NCI-H524 (cell line): ENCODE data around the gene CCDC178.
"Not testable (repeated sequence)": the region's sequence is repeated elsewhere in the genome, so short reads cannot be mapped to it uniquely, and the experiment has no call there.

Experiments
- DNase-seq, 2 experiments: peaks; one replicate each; lab custom pipeline; 2025; lab: John Stamatoyannopoulos, UW

CCDC178 gene

GRCh38 chr18:33355263-33355662, 85.3 kb downstream of the CCDC178 start:
- no peak for DNase-seq

DNA sequence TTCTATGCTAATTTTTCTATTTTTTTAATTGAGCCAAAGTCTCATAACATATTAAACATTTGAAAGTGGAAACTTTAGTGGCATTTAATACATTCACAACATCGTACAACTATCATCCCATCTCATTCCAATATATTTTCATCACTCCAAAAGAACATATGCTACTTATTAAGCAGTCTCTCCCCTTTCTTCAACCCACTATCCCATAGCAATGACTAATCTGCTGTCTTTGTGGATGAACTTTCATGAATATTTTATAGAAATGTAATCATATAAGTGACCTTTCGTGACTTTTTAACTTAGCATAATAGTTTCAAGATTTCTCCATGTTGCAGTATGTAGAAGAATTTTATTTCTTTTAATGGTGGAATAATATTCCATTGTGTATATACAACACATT, 90.3 kb downstream of the CCDC178 start:
- DNase-seq, result no peak

DNA sequence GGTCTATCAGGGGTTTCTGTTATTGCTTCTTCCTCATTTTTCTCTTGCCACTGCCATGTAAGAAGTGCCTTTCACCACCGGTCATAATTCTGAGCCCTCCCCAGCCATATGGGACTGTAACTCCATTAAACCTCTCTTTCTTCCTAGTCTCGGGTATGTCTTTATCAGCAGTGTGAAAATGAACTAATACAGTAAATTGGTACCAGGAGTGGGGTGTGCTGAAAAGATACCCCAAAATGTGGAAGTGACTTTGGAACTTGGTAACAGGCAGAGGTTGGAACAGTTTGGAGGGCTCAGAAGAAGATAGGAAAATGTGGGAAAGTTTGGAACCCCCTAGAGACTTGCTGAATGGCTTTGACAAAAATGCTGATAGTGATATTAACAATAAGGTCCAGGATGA, 100.8 kb downstream of the CCDC178 start:
- not testable (repeated sequence) for DNase-seq

DNA sequence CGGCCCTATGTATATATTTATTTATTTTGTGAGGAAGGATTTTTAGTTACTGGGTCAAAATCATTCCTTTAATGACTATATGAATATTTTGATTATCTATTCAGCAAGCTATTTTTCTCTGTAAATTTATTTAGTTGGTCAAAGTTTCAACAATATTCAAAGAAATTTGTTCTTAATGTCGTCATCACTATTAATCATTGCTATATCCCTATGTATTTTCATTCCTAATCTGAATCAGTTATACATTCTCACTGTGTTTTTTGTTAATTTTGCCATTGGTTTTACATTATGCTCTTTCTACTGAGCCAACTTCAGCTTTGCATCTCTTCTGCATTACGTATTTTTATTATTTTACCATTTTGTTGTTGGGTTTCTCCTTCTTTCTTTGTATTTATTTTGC, 105.7 kb downstream of the CCDC178 start:
- DNase-seq, result no peak

DNA sequence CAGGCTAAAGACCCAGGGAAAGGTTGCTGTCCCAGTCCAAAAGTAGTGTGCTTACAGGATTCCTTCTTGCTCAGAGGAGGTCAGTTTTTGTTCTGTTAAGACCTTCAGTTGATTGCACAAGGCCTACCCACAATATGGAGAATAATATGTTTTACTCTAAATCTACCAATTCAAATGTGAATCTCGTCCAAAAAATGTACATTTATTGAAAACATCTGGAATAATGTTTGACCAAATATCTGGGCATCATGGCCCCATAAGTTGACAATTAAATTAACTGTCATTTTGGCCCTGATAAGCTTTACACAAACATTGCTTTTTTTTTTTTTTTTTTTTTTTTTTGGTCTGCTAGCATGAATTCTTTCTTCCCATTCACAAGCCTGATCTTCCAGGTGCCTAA, 109.8 kb downstream of the CCDC178 start:
- no peak for DNase-seq

DNA sequence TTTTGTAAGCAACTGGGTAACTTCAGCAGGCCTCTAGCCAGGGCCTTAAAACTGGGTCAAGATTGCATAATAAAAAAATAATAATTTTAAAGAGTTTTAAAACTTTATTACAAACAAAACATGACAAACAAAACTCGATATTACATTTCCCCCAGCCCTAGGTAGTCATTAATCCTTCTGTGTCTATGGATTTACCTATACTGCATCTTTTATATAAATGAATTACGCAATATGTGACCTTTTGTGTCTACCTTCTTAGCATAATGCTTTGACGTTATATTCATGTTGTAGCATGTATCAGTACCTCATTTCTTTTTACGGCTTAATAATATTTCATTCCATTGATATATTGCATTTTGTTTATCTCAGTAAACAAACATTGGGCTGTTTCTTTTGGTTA, 113.5 kb downstream of the CCDC178 start:
- no peak for DNase-seq

DNA sequence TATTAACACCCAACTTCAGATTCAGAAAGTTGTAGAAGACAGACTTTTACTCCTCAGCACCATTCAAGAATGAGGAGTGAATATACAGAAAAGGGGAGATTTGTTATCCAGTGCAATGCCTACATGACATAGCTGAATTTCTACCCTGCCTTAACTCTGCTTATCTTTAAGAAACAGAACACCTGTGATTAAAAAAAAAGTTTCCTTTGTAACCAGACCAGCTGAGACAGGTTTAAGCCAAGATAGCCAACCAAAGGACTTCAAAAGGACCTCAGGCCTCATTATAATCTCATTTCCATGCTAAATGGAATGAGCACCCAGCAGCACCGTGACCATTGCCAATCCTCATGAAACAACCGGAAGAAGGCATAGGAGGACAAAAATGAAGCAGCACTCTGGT, 122.9 kb downstream of the CCDC178 start:
- no peak for DNase-seq

- DNase-seq, result no peak
Observed at GRCh38 chr18:33316146-33316587, 124.4 kb downstream of the CCDC178 start.

GRCh38 chr18:33307520-33307919, 133.0 kb downstream of the CCDC178 start:
- DNase-seq, result no peak

- no peak for DNase-seq
Observed at GRCh38 chr18:33304277-33304676, 136.2 kb downstream of the CCDC178 start.

DNA sequence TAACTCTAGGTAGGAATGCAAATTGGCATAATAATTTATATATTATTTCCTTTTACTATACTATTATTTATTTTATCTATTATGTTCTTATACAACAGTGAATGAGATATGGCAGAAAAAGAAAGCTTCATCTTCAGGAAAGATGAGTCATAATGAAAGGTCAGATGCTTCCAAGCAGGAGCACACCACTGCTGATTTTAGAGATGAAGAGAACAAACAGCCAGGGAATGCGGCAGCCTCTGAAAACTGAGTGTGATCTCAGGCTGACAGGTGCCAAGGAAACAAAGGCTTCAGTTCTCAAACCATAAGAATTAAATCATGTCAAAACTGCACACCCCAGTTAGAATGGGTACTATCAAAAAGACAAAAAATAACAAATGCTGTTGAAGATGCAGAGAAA, 149.0 kb downstream of the CCDC178 start:
- DNase-seq, result no peak

DNA sequence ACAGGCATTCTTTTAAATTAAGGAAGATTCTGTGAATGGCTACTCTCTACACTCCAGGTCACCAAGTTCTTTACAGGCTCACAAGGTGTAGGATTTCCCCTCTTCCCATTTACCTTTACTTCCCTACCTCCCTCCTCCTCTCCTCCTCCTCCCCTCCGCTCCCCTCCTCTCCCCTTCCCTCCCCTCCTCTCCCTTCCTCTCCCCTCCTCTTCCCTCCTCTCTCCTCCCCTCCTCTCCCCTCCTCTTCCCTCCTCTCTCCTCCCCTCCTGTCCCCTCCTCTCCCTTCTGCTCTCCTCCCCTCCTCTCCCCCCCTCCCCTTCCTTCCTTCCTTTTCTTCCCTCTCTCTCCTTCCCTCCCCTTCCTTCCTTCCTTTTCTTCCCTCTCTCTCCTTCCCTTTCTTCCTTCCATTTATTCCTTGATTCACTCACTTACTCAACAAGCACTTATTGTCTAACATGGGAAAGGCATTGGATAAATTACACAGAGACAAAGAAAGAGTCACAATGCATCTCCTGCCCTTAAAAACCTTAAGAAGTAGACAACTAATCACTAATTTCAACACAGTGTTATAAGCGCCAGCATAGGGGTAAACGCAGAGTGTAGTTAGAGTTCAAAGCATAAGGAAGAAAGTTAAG, 152.3 kb downstream of the CCDC178 start:
- DNase-seq, result no peak

GRCh38 chr18:33282709-33283333, 157.7 kb downstream of the CCDC178 start:
- no peak for DNase-seq

DNA sequence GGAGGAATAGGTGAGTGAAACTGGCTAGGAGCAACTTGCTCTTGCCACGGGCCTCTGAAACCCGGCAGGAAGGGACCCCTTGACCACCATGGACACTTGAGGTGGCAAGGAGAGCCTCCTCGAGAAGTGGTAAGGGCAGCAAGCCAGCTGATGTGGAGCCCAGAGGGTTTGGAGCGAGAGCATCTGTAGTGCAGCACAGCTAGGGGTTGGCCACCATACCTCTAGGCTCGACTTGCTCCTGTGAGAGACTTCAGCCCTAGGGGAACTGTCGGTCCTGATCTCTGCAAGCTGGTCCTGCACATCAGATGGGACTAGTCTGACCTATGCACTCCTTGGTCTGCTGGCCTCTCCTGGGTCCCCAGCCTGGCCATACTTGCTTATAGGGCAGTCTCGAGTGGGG, 158.4 kb downstream of the CCDC178 start:
- no peak for DNase-seq

DNA sequence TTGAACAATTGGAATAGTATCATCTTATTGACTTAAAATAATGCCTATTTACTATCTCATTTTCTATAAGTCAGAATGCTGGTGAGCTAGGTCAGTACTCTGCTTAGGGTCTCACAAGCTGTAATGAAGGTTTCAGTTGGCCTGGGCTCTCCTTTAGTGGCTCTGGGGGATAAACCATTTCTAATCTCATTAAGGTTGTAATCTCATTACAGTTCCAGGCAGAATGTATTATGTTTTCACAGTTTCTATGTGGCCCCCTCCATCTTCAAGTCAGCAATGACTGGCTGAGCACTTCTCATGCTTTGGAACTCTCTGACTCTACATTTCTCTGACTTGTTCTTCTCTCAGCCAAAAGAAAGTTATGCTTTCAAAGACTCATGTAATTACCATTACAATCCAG, 163.1 kb downstream of the CCDC178 start:
- DNase-seq, result peak; percentile 33 to 81

GRCh38 chr18:33275843-33276242, 164.7 kb downstream of the CCDC178 start:
- DNase-seq, result no peak

- no peak for DNase-seq
Observed at GRCh38 chr18:33270297-33270696, 170.2 kb downstream of the CCDC178 start.

GRCh38 chr18:33269223-33269622, 171.3 kb downstream of the CCDC178 start:
- no peak for DNase-seq

- no peak for DNase-seq
Observed at GRCh38 chr18:33264566-33264965, 176.0 kb downstream of the CCDC178 start.

DNA sequence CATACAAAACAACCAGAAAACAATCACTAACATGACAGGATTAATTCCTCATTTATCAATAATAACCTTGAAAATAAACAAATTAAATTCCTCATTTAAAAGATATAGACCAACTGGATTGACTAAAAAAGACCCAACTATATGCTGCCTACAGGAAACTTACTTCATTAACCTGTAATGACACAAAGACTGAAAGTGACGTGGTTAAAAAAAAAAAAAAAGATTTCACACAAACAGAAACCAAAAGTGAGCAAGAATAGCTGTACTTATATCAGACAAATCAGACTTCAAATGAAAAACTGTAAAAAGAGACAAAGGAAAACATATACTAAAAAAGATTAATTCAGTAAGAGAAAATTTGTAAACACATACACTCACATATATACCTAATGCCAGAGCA, 201.2 kb downstream of the CCDC178 start:
- no peak for DNase-seq

- no peak for DNase-seq
Observed at GRCh38 chr18:33232318-33232626, 208.2 kb downstream of the CCDC178 start.

DNA sequence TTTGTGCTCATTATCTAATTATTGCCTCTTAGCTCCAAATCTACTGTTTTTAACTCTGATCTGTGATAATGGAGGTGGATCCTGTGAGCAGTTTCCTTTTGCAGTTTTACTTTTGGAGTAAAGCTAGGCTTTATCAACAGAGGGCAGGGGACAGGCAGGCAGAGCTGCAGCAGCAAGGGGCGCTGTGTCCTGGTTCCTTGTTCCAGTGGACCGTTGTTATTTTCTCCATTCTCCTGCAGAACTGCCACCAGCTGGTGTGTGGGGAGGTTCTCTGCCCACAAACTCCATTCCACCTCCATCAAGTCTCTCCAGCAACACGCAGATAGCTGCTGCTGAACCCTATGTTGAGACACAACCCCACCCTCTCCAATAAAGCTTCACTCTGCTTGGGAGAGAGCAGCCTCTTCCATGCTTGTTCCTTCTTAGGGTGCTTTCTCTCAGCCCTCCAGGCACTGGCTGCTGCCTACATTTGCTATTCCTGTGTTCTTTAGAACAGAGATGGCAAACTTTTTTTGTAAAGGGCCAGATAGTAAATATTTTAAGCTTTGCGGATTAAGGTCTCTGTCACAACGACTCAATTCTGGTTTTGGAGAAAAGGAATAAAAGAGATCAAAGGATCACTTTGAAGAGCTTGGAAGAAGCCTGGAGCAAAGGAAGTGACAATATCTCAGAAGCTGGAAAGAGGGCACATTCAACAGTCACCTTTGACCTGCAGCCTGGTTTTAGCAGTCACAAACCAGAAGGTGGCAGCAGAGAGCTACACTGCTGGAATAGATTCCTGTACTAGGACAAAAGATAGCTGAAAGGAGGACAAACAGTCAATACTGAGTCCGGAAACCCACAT, 208.8 kb downstream of the CCDC178 start:
- peak; percentile 50 to 69 for DNase-seq

- peak in 1 of 2 experiments; percentile 11 for DNase-seq
Observed at GRCh38 chr18:33212363-33212762, 228.2 kb downstream of the CCDC178 start.
